ENCODE results near the gene ANXA6. TPM values are rescaled to one million over a fixed set of nuclear protein-coding genes. Genes with fewer than 3 reads are reported as not detected.

The ANXA6 gene
- total RNA-seq, 1 experiment from 2014 or later: 98.7 TPM

DNA sequence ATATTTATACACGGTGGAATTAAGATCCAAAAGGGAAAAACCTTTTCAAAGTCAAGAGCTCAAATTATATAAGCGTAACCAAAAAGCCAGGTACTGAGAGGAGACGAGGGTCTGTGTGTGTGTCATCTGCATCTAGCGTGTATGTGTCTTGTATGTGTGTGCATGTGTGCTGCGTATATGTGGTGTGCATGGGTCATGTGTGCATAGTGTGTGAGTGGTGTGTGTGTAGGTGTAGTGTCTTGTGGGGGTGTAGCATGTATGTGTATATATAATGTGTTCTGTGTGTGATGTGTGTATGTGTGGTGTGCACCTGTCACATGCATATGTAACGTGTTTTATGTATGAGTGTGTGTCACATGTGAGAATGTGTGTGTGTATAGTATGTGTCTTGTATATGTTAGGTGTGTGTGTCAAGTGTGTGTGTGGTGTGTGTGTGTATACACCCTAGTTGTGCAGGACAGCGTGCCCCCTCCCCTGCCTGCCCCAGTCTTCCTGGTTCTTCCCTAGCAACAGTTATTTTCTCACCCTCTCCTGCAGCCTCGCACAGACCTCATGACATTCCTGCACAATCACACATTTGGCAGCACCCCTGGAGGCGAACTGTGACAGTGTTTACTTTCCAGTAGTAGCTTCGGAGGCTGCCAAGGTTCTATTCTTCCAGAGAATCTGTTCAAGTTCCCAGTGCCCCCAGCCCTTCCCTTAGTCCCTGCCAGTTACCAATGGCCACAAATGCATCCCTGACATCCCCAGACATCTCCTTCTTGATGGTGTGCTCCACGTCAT is 49.6 kb downstream of the ANXA6 start:
- no peak overlapping the region for H3K9ac ChIP-seq (ENCODE audit: extremely low read depth, insufficient read length, low read length)
- Mint-ChIP-seq H3K27me3 (ENCODE audit: low read depth) (no peaks in the 10 kb centered on the region), H3K36me3 (ENCODE audit: insufficient read depth in 1 of 3, low read depth in 3 of 3) (peaks cover 12 to 41% (median 14%) of the 10 kb centered on the region in 3 experiments; a peak in 6 of 7 replicates), H3K4me1 (no peaks in the 10 kb centered on the region), H3K9me3 (no peaks in the 10 kb centered on the region), H3K4me3 (no peak overlapping the region), H3K27ac (peak overlapping the region in 1 of 3 experiments; percentile 35; a peak in 2 of 7 replicates)
- TF ChIP-seq, protein P1, sequence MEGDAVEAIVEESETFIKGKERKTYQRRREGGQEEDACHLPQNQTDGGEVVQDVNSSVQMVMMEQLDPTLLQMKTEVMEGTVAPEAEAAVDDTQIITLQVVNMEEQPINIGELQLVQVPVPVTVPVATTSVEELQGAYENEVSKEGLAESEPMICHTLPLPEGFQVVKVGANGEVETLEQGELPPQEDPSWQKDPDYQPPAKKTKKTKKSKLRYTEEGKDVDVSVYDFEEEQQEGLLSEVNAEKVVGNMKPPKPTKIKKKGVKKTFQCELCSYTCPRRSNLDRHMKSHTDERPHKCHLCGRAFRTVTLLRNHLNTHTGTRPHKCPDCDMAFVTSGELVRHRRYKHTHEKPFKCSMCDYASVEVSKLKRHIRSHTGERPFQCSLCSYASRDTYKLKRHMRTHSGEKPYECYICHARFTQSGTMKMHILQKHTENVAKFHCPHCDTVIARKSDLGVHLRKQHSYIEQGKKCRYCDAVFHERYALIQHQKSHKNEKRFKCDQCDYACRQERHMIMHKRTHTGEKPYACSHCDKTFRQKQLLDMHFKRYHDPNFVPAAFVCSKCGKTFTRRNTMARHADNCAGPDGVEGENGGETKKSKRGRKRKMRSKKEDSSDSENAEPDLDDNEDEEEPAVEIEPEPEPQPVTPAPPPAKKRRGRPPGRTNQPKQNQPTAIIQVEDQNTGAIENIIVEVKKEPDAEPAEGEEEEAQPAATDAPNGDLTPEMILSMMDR (conservative IDR thresholded peaks at IDR 0.05): no peak
- no peak overlapping the region for H3K56ac ChIP-seq (ENCODE audit: insufficient read length, low read depth, low read length)
- H3K9me3 ChIP-seq (ENCODE audit: control insufficient read depth, low read depth, low read length): no peaks in the 10 kb centered on the region
- H2BK5ac ChIP-seq (ENCODE audit: insufficient read length, low read length): no peak overlapping the region
- no peak overlapping the region for H2BK15ac ChIP-seq (ENCODE audit: low read depth, low read length)
- H2BK12ac ChIP-seq (ENCODE audit: insufficient read length, low read depth, low read length): no peak overlapping the region
- H3K4me1 ChIP-seq (ENCODE audit: insufficient read depth, low read length): no peaks in the 10 kb centered on the region
- DNase-seq: no peak
- no peak overlapping the region for H3K23ac ChIP-seq (ENCODE audit: insufficient read length, low read depth, low read length)
- no peak overlapping the region for H2BK120ac ChIP-seq (ENCODE audit: low read depth, low read length, poor library complexity, severe bottlenecking)
- no peaks in the 10 kb centered on the region for H3K23me2 ChIP-seq (ENCODE audit: insufficient read length, low read depth, low read length, poor library complexity, severe bottlenecking)
- H3K79me1 ChIP-seq (ENCODE audit: insufficient read depth, low read depth, low read length, poor library complexity, severe bottlenecking): no peaks in the 10 kb centered on the region
- H4K8ac ChIP-seq (replicated peaks; ENCODE audit: insufficient read length, low read depth, low read length): no peak overlapping the region
- no peak overlapping the region for H3K4ac ChIP-seq (ENCODE audit: low read depth, low read length)
- H3K27me3 ChIP-seq (ENCODE audit: insufficient read depth, low read length): no peaks in the 10 kb centered on the region
- no peak overlapping the region for H3K18ac ChIP-seq (ENCODE audit: insufficient read length, low read depth, low read length)
- H4K20me1 ChIP-seq (ENCODE audit: control insufficient read depth, insufficient read depth, insufficient read length): no peaks in the 10 kb centered on the region
- no peak overlapping the region for H4K5ac ChIP-seq (ENCODE audit: insufficient read length, low read depth, low read length)
- no peak overlapping the region for H4K91ac ChIP-seq (ENCODE audit: insufficient read length, low read depth, low read length)
- H2BK20ac ChIP-seq (ENCODE audit: low read depth, low read length, poor library complexity, severe bottlenecking): no peak overlapping the region
- H3K79me2 ChIP-seq (ENCODE audit: insufficient read depth, low read length): no peaks in the 10 kb centered on the region
- no peak overlapping the region for H3K4me2 ChIP-seq (ENCODE audit: insufficient read depth, insufficient read length, low read length)
- no peak overlapping the region for H2AK5ac ChIP-seq (ENCODE audit: insufficient read length, low read length)
- H3K14ac ChIP-seq (ENCODE audit: insufficient read depth, low read length): no peak overlapping the region
- no CpG with 5 or more reads among the region's 11 CpGs for WGBS (ENCODE audit: extremely low coverage, insufficient read length, low lambda C conversion rate)
- no peak overlapping the region for H3T11ph ChIP-seq (ENCODE audit: low read length)
- no peak overlapping the region for H3K27ac ChIP-seq (ENCODE audit: insufficient read length, low read depth, low read length)
- H2AFZ ChIP-seq (ENCODE audit: low read length): no peak overlapping the region
